Pulmonary artery endothelial cell (primary cell): ENCODE results near the gene MAP2K1. TPM values are rescaled to one million over a fixed set of nuclear protein-coding genes. Genes with fewer than 3 reads are reported as not detected.
A peak's percentile ranks its signal among the peaks of the same experiment; 100 is the strongest.
"Not testable (repeated sequence)": the region's sequence is repeated elsewhere in the genome, so short reads cannot be mapped to it uniquely, and the experiment has no call there.

Experiments used
- DNase-seq: peaks from one replicate; pipeline ENCODE4 v3.0.0-alpha.2; 2011; ENCODE audit warnings: low read depth, low spot score
- total RNA-seq: library from RNA; depleted of rRNA; stranded (reverse); fragments of >200 nt; gene quantifications from 2 replicates; pipeline ENCODE4 v1.2.3, GENCODE V29; 2014

MAP2K1 gene
- total RNA-seq, 1 donor from 2014 or later = 67.5 TPM

DNA sequence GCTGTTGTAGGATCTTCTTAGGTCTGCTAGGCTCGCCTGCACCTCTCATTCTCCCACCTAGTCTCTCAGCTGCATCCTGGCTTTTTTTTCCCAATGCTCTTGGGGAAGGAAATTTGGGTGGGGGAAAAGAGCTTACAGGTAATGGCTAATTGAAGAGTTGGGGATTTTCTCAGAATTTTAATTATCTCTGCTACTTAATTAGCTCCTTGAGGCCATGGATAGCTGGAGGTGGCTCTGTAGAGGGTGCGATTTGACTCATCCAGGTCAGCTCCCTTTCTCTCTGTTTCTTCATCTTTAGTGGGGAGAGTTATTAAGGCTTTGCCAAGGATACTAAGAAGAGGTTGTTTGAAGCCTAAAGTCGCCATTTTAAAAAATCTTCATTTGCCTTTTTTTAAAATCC lies 88.3 kb downstream of the MAP2K1 start:
- no peak for DNase-seq

- DNase-seq = no peak
Measured at GRCh38 chr15:66476535-66476934, 89.8 kb downstream of the MAP2K1 start.

DNA sequence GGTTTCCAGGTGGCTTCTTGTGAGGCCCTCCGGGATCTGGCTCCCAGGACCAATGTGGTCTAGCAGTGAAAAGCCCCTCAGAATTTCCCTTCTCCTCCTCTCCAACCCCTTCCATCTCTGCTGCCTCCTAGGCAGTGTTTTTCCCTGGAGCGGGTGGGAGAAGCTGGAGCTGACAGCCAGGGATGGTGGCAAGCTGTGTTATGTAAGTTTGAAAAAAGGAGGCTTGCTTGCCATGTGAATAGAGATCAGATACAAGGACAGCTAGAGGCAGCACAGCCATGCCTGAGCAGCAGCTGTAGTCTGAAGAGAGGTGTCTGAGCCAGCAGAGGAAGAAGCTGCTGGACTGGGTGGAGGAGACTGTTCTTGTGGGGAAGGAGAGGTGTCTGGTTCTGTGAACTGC lies 90.3 kb downstream of the MAP2K1 start:
- no peak for DNase-seq

GRCh38 chr15:66480267-66480666 lies 93.6 kb downstream of the MAP2K1 start:
- no peak for DNase-seq

- DNase-seq = no peak
Measured at GRCh38 chr15:66481107-66481856, 94.6 kb downstream of the MAP2K1 start.

DNA sequence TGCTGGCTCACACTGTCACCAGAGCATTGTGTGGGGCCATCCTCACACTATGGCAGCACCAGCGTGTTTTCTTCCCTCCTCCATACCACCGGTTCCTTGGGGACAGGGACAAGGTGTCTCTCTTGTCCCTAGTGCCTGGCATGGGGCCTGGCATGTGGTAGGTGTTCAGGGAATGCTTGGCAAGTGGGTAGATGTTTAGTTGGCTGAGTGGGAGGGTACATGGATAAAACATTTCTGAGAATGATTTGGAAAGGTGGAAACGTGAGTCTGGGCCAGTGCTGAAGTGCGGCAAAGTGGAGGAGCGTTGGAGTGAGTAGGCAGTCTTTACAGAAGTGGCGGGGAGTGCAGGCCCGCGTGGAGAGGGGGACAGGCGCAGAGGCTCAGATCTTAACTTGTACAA lies 95.8 kb downstream of the MAP2K1 start:
- DNase-seq = no peak

DNA sequence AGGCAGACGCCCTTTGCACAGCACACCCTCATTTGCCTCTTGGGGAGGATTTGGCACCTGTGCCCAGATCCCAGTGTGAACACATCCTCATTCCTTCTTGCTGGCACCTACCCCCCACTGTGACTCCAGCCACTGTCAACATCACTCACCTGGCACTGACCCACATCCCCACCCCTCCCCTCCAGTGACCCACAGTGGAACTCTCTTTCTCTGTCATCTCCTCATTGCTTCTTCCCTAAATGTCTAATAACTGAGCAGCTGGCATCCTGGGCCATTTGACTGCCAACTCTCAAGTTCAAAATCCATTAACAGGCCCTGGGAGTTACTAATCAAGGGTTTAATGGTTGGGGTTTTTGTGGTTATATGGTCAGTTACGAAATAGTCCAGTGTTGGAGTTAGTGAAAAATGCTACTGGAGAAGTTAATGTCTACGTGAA lies 96.4 kb downstream of the MAP2K1 start:
- DNase-seq = no peak

- no peak for DNase-seq
Measured at GRCh38 chr15:66484539-66485112, 97.9 kb downstream of the MAP2K1 start.

DNA sequence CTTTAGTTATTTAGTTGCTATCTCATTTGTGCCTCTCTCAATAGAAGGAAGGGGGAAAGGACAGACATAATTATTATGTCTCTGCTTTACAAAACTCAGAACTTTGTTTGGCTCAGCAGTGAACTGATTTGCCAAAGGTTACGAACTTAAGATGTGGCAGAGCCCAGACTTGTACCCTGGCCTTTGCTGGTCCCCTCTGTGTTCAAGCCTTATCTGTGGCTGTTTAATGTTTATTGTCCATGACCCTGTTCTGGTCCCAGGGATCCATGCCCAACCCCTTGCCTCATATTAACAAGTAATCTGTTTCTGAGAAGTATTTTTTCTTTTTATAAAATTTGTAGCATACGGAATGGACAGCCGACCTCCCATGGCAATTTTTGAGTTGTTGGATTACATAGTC lies 100.2 kb downstream of the MAP2K1 start:
- DNase-seq = no peak

GRCh38 chr15:66488525-66488924 lies 101.8 kb downstream of the MAP2K1 start:
- no peak for DNase-seq

DNA sequence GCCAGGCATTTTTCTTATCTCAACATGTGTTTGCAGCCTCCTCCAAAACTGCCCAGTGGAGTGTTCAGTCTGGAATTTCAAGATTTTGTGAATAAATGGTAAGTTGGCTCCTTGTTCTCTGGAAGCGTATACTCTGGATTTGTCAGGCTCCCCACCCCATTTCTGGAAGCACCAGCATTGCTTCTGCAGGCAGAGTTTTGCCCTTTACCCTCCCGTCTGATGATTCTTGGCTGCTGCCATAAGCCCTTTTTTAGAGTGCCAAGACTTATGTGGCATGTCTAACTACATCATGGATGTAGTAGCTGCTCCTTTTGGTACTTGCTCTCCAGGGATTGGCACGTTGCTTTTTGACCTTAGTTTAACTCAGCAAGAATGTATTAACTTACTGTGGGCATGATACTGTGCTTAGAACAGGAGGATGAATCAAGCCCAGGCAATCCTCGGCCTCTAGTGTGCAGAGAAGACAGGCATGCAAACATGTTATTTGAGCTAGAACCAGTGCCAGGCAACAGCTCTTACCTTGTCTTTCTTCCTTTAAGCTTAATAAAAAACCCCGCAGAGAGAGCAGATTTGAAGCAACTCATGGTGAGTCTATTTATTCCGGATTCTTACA lies 102.6 kb downstream of the MAP2K1 start:
- DNase-seq = no peak

DNA sequence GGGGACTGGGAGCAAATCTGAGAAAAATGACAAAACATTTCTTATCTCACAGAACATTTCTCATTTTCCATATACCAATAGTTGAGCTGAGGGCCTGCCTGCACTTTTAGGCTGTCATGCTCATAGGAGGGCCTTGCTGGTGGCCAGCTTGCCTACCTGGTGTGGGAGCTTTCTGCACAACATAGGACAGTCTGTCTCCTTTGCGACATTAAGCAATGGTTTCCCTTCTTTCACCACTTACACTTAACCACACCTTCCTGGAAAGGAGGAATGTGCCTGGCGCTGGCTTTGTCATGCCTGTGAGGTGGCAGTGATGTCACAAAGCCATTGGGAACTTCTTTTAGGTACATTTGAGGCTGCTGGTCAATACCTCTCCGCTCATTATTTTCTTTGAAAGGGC lies 105.1 kb downstream of the MAP2K1 start:
- no peak for DNase-seq

GRCh38 chr15:66494262-66494661 lies 107.5 kb downstream of the MAP2K1 start:
- no peak for DNase-seq

GRCh38 chr15:66496951-66497501 lies 110.3 kb downstream of the MAP2K1 start:
- no peak for DNase-seq

- DNase-seq = peak; percentile 78
Measured at GRCh38 chr15:66497502-66498455, 111.1 kb downstream of the MAP2K1 start, which contains the start of gene SNAPC5. Gene SNAPC5 (minus strand): TSS chr15:66497762. CDS start chr15:66497731, 31 bp downstream.

DNA sequence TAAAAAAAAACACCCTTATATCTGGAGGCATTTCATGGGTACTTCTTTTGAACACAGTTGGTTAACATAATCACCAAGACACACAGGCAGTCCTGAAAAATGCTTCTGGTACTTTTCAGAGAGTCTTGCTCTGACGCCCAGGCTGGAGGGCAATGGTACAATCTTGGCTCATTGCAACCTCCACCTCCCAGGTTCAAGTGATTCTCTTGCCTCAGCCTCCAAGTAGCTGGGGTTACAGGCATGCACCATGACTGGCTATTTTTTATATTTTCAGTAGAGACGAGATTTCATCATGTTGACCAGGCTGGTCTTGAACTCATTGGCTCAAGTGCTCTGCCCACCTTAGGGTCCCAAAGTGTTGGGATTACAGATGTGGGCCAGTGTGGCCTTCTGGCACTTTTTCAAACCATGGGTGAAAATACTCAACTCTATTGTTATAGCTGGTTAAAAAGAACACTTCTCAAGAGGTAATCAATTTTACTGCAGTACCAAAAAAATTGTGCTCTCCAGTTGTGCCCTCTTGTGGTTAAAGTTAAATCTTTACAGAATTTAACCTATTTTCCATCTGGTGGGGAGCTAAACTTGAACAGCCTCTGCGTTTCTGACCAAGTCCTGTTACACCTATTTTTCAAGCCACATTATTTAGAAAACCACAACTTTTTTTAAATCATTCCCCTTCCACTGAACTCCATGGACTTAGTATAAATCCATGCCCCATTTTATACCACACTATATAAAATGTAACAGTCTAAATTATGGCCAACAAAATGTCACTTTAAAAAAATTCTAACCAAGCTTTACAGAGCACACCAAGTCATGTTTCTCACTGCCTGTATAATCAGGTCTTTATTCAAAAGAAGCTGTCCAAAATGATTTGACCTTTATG lies 112.0 kb downstream of the MAP2K1 start:
- DNase-seq = no peak

GRCh38 chr15:66500346-66500745 lies 113.6 kb downstream of the MAP2K1 start:
- DNase-seq = not testable (repeated sequence)

GRCh38 chr15:66502491-66502890 lies 115.8 kb downstream of the MAP2K1 start:
- no peak for DNase-seq

GRCh38 chr15:66503041-66503648 lies 116.4 kb downstream of the MAP2K1 start:
- DNase-seq = not testable (repeated sequence)
